NCI-H446 (cell line): ENCODE data around the gene BPIFA3.

Source experiments
- DNase-seq, 2 experiments: peaks; one replicate each; lab custom pipeline; 2025; lab: John Stamatoyannopoulos, UW

Gene BPIFA3

GRCh38 chr20:33224399-33224798, 7.2 kb downstream of the BPIFA3 start:
- DNase-seq, result no peak

- DNase-seq, result no peak
Observed at GRCh38 chr20:33229843-33230242, 12.7 kb downstream of the BPIFA3 start.

- no peak for DNase-seq
Observed at GRCh38 chr20:33231237-33231636, 14.1 kb downstream of the BPIFA3 start.

GRCh38 chr20:33232486-33233072, 15.4 kb downstream of the BPIFA3 start:
- DNase-seq, result no peak

- DNase-seq, result peak in 1 of 2 experiments; percentile 45
Observed at GRCh38 chr20:33233129-33233774, 16.1 kb downstream of the BPIFA3 start.

GRCh38 chr20:33234050-33234449, 16.9 kb downstream of the BPIFA3 start:
- no peak for DNase-seq

GRCh38 chr20:33235696-33236095, 18.5 kb downstream of the BPIFA3 start, which contains the start of gene BPIFA1:
BPIFA1 (plus strand) TSS chr20:33235996; CDS start chr20:33237712, 1,716 bp downstream.
- DNase-seq, result no peak

GRCh38 chr20:33236351-33236750, 19.2 kb downstream of the BPIFA3 start:
- no peak for DNase-seq

- no peak for DNase-seq
Observed at GRCh38 chr20:33237989-33238388, 20.8 kb downstream of the BPIFA3 start.

- DNase-seq, result no peak
Observed at GRCh38 chr20:33239418-33239817, 22.3 kb downstream of the BPIFA3 start.

GRCh38 chr20:33239979-33240736, 23.0 kb downstream of the BPIFA3 start:
- DNase-seq, result no peak

- no peak for DNase-seq
Observed at GRCh38 chr20:33240923-33241322, 23.8 kb downstream of the BPIFA3 start.

- DNase-seq, result no peak
Observed at GRCh38 chr20:33242319-33243100, 25.4 kb downstream of the BPIFA3 start.

GRCh38 chr20:33246077-33246476, 28.9 kb downstream of the BPIFA3 start:
- no peak for DNase-seq

GRCh38 chr20:33249456-33249855, 32.3 kb downstream of the BPIFA3 start:
- DNase-seq, result peak; percentile 70 to 91

- peak in 1 of 2 experiments; percentile 67 for DNase-seq
Observed at GRCh38 chr20:33250666-33251065, 33.5 kb downstream of the BPIFA3 start.

GRCh38 chr20:33251496-33251895, 34.3 kb downstream of the BPIFA3 start:
- peak; percentile 19 to 87 for DNase-seq

GRCh38 chr20:33252460-33252859, 35.3 kb downstream of the BPIFA3 start:
- no peak for DNase-seq

- no peak for DNase-seq
Observed at GRCh38 chr20:33255005-33255404, 37.9 kb downstream of the BPIFA3 start.

GRCh38 chr20:33257237-33257636, 40.1 kb downstream of the BPIFA3 start:
- no peak for DNase-seq

GRCh38 chr20:33259371-33259770, 42.2 kb downstream of the BPIFA3 start:
- no peak for DNase-seq

GRCh38 chr20:33261465-33261864, 44.3 kb downstream of the BPIFA3 start:
- DNase-seq, result no peak
